C4-2B (cell line): ENCODE data around the gene MTUS2.

Source experiments
- CTCF ChIP-seq: fragments of 450-650 bp; conservative IDR thresholded peaks from 2 replicates; pipeline ENCODE4 v1.5.1; 2017; ENCODE audit warnings: mild to moderate bottlenecking
- ZFX ChIP-seq: fragments of 450-650 bp; IDR thresholded peaks from 2 replicates; pipeline ENCODE4 v1.6.1; 2017

DNA sequence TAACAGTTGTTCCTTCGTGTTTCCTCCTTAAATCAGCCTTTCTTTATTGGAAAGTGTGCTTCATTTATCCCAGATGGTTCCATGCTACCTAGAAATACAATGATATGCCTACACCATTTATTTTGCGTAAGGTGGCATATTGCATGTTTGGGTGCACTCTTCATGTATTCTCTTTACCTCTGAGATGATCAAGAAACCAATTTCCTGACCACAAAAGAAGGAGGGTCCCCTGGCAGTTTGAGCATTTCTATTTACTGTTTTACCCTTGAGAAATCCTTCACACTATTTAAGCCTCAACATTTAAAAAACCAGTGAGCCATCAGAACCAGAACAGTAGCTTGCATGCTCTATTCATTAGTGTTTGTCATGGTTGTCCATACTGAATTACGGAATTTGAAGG lies 354.0 kb downstream of the MTUS2 start:
- no peak for TF ChIP-seq CTCF
- TF ChIP-seq ZFX = no peak
